NCI-H1105 (cell line): Measurements from ENCODE around the gene USP36.
A peak's percentile ranks its signal among the peaks of the same experiment; 100 is the strongest.
"Not testable (repeated sequence)": the region's sequence is repeated elsewhere in the genome, so short reads cannot be mapped to it uniquely, and the experiment has no call there.

ENCODE experiments used
- DNase-seq: peaks from one replicate; lab custom pipeline; 2025; lab: John Stamatoyannopoulos, UW

USP36 gene

GRCh38 chr17:78791840-78792709, 48.5 kb downstream of the USP36 start:
- DNase-seq, result no peak

- DNase-seq, result no peak
These were observed 50.1 kb downstream of the USP36 start for GRCh38 chr17:78790552-78790951.

GRCh38 chr17:78789663-78790181, 50.9 kb downstream of the USP36 start:
- DNase-seq, result peak; percentile 62

DNA sequence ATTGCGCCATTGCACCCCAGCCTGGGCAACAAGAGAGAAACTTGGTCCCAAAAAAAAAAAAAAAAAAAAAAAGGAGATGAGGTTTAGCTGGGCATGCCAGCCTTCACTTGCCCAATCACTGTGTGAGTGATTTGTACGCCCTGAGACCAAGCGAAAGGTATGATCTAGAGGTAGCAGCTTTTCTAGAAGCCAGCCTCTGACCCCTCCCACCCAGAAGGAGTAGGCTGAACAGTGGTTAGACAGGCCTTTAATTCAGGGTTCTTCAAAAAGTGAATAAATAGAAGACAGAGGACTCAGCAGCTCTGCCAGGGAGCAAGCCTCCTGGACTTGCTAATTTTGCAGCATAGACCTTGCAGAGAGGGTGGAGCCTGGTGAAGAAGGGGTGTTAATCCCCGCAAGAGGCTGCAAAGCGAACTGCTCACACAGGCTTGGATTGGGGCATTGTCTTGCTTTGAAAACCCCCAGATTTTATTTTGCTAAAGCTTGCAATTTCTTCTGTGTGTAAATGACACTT, 51.4 kb downstream of the USP36 start:
- peak; percentile 34 for DNase-seq

- no peak for DNase-seq
These were observed 52.2 kb downstream of the USP36 start for GRCh38 chr17:78788451-78788850.

DNA sequence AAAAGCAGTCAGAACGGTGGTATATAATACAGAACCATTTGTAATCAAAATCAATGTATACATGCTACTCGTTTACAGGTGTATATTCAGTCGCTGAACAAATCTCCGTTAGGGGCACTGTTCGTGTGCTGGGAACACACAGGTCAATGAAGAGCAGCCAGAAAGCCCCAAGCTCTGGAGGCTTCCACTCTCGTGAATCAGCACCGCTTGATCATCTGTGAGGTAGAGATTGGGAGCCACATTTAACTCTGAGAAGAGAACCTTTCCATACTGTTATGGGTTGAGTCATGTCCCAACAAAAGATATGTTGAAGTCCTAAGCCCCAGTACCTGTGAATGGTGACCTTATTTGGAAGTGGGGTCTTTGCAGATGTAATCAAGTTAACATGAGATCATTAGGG, 53.2 kb downstream of the USP36 start:
- DNase-seq, result no peak

DNA sequence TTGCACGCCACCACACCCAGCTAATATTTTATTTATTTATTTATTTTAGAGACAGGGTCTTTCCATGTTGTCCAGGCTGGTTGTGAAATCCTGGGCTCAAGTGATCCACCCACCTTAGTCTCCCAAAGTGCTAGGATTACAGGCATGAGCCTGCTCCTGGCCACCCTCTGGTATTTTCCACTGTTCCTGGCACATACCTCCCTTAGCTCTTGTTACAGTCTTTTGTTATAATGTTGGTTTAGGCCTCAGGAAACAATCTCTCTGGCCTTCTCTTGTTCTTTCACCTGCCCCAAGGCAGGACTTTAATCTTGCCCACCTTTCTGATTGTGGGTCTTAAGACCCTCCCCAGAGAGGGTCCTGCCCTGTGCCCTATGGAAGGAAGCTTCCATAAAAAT, 55.0 kb downstream of the USP36 start:
- no peak for DNase-seq

DNA sequence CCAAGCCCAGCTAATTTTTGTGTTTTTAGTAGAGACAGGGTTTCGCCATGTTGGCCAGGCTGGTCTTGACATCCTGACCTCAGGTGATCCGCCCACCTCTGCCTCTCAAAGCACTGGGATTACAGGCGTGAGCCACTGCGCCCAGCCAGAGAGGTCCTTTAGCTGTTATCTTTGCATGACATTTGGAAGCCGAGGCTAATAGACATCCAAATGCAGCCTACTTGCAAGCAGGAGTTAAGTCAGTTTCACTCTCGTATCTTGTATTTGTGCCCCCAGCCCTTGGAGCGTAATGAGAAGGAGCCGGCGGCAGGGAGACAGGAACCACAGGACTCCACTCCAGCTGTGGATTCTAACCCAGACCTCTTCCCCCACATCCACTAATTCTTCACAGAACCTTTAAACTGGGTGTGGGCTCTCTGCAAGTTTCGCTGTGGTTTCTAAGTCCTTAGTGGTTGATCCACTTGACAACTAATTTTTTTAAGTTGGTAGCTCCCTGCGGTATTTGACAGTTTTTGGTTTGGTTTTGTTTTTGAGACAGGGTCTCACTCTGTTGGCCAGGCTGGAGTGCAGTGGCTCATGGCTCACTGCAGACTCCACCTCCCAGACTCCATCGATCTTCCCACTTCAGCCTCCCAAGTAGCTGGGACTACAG, 55.5 kb downstream of the USP36 start:
- no peak for DNase-seq

DNA sequence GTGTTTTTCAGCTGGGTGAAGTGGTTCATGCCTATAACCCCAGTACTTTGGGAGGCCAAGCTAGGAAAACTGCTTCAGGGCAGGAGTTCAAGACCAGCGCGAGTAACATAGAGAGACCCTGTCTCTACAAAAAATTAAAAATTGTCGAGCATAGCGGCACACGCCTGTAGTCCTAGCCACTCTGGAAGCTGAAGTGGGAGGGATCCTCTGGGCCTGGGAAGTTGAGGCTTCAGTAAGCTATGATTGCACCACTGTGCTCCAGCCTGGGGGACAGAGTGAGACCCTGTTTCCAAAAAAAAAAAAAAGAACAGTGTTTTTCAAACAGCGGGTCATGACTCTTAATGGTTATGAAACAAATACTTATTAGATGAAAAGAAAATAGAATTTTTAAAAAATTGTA, 56.3 kb downstream of the USP36 start:
- no peak for DNase-seq

- DNase-seq, result no peak
These were observed 56.8 kb downstream of the USP36 start for GRCh38 chr17:78783711-78784324.

DNA sequence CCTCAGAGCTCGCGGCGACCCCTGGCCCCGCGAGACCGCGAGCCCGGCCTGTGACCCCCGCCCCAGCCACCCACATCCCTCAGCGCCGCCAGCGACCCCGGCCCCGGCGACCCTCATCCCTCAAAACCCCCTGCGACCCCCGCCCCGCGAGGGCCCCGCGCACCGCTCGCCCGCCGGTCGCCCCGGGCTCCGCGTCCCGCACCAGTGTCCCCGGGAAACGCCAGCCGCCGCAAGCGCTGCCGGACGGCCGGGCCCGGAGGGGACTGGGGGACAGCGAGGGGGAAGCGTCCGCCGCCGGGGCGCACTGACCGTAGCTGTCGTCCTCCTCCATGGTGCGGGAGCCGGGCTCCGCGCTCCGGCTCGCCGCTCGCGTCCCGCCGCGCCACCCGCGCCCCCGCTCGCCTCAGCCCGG, 58.7 kb downstream of the USP36 start, which contains the start of gene CYTH1:
Gene CYTH1, minus strand, starts transcription at position 381 of the 412 bp plus-strand sequence. Its CDS starts 50 bp downstream, at position 331.
- DNase-seq, result no peak

DNA sequence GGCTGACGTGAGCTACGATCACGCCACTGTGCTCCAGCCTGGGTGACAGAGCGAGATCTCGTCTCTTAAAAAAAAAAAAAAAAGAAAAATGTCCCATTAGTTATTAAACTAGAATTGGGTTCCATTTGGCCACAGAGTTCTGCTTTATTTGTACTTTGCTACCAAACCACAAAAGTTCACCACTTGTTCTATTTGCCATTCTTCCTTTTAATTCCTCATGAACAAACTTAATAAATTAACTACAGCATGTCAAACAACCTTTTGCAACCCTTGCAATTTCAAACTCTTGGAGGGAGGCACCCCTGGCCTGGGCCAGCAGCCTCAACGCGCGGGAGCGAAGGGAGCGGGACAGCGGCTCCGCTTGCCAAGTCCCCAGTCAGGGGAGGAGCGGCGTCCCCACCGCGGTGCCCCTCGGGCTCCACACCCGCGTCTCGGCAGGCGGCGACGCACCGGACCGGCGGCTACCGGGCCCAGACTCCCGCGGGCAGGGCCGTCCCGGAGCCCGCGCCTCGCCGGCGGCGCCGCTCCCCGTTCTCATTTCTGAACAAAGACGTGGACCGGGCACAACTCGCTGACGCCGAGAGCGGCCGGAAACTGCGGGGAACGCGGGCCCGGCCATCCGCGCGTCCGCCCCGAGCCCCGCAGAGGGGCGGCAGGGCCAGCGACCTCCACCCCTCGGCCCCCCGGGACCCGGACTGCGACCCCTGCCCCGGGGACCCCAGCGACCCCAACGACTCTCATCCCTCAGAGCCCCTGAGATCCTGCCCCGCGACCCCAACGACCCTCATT, 59.3 kb downstream of the USP36 start:
- no peak for DNase-seq

DNA sequence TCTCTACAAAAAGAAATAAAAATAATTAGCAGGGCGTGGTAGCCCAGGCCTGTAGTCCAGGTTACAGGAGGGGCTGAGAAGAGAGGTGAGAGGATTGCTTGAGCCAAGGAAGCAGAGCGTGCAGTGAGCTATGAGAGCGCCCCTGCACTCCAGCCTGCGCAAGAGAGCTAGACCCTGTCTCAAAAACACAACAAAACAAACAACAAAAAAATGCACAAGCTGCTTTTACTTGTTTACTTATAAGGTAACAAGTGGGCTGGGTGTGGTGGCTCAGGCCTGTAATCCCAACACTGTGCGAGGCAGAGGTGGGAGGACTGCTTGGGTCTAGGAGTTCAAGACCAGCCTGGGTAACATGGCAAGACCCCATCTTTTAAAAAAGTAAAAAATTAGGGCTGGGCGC, 60.3 kb downstream of the USP36 start:
- no peak for DNase-seq

DNA sequence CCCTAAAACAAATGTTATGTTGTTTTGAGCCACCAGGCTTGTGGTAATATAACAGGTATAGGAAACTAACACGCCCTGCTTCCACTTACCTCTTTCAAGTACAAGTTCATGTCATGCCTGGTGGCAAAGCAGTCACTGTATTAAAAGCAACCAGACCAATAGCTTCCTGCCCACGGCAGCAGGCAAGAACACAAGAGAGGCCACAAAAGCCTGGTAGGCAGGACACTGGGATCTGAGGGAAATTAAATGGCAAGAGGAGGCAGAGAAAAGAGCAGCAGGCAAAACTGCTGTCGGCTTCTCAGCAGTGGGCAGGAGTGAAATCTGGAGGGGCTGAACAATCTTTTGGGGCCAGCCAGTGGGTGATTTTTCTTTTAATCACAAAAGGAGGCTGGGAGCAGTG, 60.8 kb downstream of the USP36 start:
- DNase-seq, result no peak

GRCh38 chr17:78779286-78779651, 61.3 kb downstream of the USP36 start:
- not testable (repeated sequence) for DNase-seq

GRCh38 chr17:78777881-78778280, 62.7 kb downstream of the USP36 start:
- DNase-seq, result no peak

DNA sequence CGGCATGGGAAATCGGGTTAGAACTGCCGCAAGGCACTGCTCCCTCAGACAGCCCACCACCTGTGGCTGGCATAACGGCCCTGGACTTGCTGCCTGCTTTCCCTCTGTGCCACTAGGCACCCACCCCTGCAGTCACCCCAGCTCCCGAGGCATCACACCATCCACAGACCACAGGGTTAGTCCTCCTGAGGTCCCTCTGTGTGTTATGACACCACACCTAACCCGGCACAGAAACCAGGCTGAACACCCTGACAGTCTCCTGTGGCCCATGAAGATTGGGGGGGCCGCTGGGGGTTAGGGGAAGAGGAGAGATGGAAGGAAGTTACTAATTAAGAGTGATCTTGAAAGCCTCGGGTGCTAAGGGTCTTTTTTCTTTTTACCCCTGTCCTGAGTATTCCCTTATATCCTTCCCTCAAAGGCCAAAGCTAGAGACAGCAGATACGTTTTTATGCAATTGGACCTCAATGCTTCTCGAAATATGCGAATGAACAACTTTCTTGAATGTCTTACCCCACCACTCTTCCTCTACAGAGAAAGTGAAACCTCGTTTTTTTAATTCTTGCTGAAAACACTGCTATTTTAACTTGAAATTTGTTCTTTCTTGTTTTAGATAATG, 65.5 kb downstream of the USP36 start:
- DNase-seq, result no peak

DNA sequence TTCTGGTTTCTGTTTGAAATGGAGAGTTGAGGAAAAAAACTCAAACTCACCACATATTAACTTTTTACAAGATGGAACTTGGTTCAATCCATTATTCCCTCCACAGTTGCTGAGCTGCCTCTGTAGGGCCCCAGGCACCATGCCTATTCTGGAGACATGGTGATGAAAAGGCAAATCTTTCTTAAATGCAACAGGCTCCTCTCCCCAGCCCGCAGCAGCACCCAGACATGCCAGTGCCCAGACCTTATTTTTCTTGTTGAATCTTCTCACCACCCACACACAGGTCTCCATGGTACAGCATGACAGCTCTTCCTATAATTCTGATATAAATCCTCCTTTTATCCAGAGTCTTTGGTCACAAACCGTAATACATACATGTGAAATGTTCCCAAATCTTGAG, 66.2 kb downstream of the USP36 start:
- DNase-seq, result no peak

GRCh38 chr17:78771758-78772382, 68.7 kb downstream of the USP36 start:
- DNase-seq, result no peak

GRCh38 chr17:78769196-78769773, 71.3 kb downstream of the USP36 start:
- no peak for DNase-seq
